ENCODE results near the gene PPFIA2. TPM values are rescaled to one million over a fixed set of nuclear protein-coding genes. Genes with fewer than 3 reads are reported as not detected.

The PPFIA2 gene
- total and polyA plus RNA-seq, 10 of the 15 experiments (the other 5 are each of a cell fraction or from before 2014, with no cell fraction given): 0.06 to 0.39 (median 0.18) TPM; not detected in 6

DNA sequence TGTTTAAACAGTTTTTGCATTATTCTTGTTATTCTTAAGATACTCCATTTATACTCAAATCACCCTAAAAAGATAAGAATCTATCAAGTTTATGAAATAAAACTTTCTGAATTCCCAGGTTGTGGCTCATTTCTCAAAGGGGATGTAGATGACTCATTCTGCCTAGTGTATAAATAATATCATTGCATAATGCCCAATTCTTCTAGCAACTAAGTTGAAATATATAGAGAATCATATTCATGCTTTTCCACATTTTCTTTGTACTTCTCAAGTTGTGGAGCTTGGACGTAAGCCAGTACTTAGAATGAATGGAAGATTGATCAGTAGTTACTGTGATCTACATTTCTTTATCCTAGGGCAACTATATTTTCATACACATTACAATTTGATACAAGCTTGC is 201.1 kb downstream of the PPFIA2 start (continued):
- no peak for TF ChIP-seq IRF5 (IDR thresholded peaks at IDR 0.05; ENCODE audit: borderline replicate concordance)
- TF ChIP-seq, protein P1, sequence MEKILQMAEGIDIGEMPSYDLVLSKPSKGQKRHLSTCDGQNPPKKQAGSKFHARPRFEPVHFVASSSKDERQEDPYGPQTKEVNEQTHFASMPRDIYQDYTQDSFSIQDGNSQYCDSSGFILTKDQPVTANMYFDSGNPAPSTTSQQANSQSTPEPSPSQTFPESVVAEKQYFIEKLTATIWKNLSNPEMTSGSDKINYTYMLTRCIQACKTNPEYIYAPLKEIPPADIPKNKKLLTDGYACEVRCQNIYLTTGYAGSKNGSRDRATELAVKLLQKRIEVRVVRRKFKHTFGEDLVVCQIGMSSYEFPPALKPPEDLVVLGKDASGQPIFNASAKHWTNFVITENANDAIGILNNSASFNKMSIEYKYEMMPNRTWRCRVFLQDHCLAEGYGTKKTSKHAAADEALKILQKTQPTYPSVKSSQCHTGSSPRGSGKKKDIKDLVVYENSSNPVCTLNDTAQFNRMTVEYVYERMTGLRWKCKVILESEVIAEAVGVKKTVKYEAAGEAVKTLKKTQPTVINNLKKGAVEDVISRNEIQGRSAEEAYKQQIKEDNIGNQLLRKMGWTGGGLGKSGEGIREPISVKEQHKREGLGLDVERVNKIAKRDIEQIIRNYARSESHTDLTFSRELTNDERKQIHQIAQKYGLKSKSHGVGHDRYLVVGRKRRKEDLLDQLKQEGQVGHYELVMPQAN (conservative IDR thresholded peaks at IDR 0.05): no peak

DNA sequence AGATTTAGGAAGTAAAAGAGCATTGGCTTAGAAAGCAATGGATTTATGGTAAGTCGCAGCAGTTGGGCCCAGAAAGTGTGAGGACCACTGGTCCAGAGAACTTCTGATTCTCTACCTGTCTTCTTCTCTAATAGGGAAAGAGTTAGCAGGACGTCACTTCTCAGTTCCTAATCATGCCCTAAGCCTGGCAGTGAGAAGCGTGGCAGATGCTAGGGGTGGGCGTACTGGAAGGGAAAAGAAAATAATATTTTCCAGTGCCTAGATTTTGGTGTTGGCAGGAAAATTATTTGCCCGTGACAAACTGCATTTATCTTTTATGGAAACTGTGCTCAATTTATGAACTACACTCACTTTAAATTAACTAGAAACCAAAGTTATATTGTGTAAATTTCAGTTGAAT is 212.3 kb downstream of the PPFIA2 start:
- Histone ChIP-seq H3K27ac (ENCODE audit: control insufficient read depth, insufficient read depth) (no peak overlapping the region), H3K4me3 (no peak overlapping the region), H3K79me2 (ENCODE audit: control insufficient read depth, insufficient read depth, low read length) (no peaks in the 10 kb centered on the region), H3K36me3 (ENCODE audit: control insufficient read depth in 2 of 2, insufficient read depth in 2 of 2, low read length in 1 of 2) (no peaks in the 10 kb centered on the region), H3K4me2 (ENCODE audit: control insufficient read depth, insufficient read depth) (no peak overlapping the region), H2AFZ (ENCODE audit: control insufficient read depth, low read depth, low read length) (no peak overlapping the region), H3K9ac (ENCODE audit: control insufficient read depth, insufficient read depth, low read length) (no peak overlapping the region), H3K4me1 (ENCODE audit: control insufficient read depth, insufficient read depth, low read length) (no peaks in the 10 kb centered on the region), H3K9me3 (replicated peaks; ENCODE audit: control insufficient read depth, insufficient read depth, low read length) (no peaks in the 10 kb centered on the region), H3K27me3 (replicated peaks in 1 of 2; ENCODE audit: control insufficient read depth in 2 of 2, insufficient read depth in 2 of 2, low read length in 1 of 2) (no peaks in the 10 kb centered on the region), H4K20me1 (ENCODE audit: control insufficient read depth, insufficient read depth) (no peaks in the 10 kb centered on the region)
- TF ChIP-seq RUNX3 (IDR thresholded peaks at IDR 0.05; ENCODE audit: low read length) (no peak), PAX8 (IDR thresholded peaks at IDR 0.05) (no peak), RBBP5 (conservative IDR thresholded peaks at IDR 0.05) (no peak)
- TF ChIP-seq, protein P2, sequence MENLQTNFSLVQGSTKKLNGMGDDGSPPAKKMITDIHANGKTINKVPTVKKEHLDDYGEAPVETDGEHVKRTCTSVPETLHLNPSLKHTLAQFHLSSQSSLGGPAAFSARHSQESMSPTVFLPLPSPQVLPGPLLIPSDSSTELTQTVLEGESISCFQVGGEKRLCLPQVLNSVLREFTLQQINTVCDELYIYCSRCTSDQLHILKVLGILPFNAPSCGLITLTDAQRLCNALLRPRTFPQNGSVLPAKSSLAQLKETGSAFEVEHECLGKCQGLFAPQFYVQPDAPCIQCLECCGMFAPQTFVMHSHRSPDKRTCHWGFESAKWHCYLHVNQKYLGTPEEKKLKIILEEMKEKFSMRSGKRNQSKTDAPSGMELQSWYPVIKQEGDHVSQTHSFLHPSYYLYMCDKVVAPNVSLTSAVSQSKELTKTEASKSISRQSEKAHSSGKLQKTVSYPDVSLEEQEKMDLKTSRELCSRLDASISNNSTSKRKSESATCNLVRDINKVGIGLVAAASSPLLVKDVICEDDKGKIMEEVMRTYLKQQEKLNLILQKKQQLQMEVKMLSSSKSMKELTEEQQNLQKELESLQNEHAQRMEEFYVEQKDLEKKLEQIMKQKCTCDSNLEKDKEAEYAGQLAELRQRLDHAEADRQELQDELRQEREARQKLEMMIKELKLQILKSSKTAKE (IDR thresholded peaks at IDR 0.05; ENCODE audit: low read depth, poor library complexity, severe bottlenecking): no peak
- in situ Hi-C loops (cut with MboI): no loop called here
- RAD21 ChIA-PET (ENCODE audit: unreplicated experiment): no interaction called here
- WGBS (ENCODE audit: insufficient coverage, insufficient replicate concordance, low lambda C conversion rate, missing lambda C conversion rate): 31% methylated on average over 5 of the region's 5 CpGs
- DNase-seq (ENCODE audit: low read depth, low spot score): no peak
- CTCF ChIA-PET: no interaction called here
- ATAC-seq: no peak
- POLR2A ChIA-PET: no interaction called here
- no peak for FAIRE-seq
- no TSS peak for BruUV-seq (replicated peaks)
- intact Hi-C loops (cut with micrococcal nuclease; ENCODE audit: unreplicated experiment): no loop called here
- SMC1A ChIA-PET (ENCODE audit: uncharacterized antibody, unreplicated experiment): no interaction called here

Measured in GM12878 (cell line).